GM23338 (cell line): ENCODE data around the gene CWC15. TPM values are rescaled to one million over a fixed set of nuclear protein-coding genes. Genes with fewer than 3 reads are reported as not detected.

Experiments used
- ATAC-seq: fragments of 200-7000 bp; cut with Tn5 transposase; 3 replicates; pipeline ENCODE4 v1.9.1; 2020
- DNase-seq: peaks from one replicate; pipeline ENCODE4 v3.0.0-alpha.2; 2015; ENCODE audit warnings: low spot score
- H2AFZ ChIP-seq: fragments of 200-600 bp; sonication (generic); 2 replicates; pipeline ENCODE4 v1.8.0; 2016; ENCODE audit warnings: antibody characterized with exemption, mild to moderate bottlenecking, moderate library complexity
- H3F3A ChIP-seq: fragments of 200-600 bp; sonication (generic); replicated peaks from 2 replicates; pipeline ENCODE4 v1.8.0; 2017; ENCODE audit warnings: antibody characterized with exemption, mixed run types, low read depth
- H3K27ac ChIP-seq: fragments of 200-600 bp; sonication (generic); 2 replicates; pipeline ENCODE4 v1.6.1; 2016; ENCODE audit warnings: low read depth
- H3K27me3 ChIP-seq: fragments of 200-600 bp; sonication (generic); 2 replicates; pipeline ENCODE4 v1.8.0; 2016; ENCODE audit warnings: mild to moderate bottlenecking, mixed run types, moderate library complexity; ENCODE audit not compliant: insufficient read depth
- H3K36me3 ChIP-seq: fragments of 200-600 bp; sonication (generic); 2 replicates; pipeline ENCODE4 v1.8.0; 2016; ENCODE audit warnings: mild to moderate bottlenecking; ENCODE audit not compliant: insufficient read depth
- H3K4me1 ChIP-seq: fragments of 200-600 bp; sonication (generic); 2 replicates; pipeline ENCODE4 v1.8.0; 2016; ENCODE audit warnings: mild to moderate bottlenecking, moderate library complexity; ENCODE audit not compliant: insufficient read depth
- H3K4me2 ChIP-seq: fragments of 200-600 bp; sonication (generic); 2 replicates; pipeline ENCODE4 v1.7.1; 2017; ENCODE audit warnings: mixed run types
- H3K4me3 ChIP-seq: fragments of 200-600 bp; sonication (generic); 2 replicates; pipeline ENCODE4 v1.6.1; 2016; ENCODE audit warnings: mixed run types
- H3K79me2 ChIP-seq: fragments of 200-600 bp; sonication (generic); replicated peaks from 2 replicates; pipeline ENCODE4 v1.8.0; 2017; ENCODE audit warnings: mild to moderate bottlenecking; ENCODE audit not compliant: insufficient read depth
- H3K9me2 ChIP-seq: fragments of 200-600 bp; sonication (generic); 2 replicates; pipeline ENCODE4 v1.8.0; 2017; ENCODE audit not compliant: insufficient read depth
- H4K20me1 ChIP-seq: fragments of 200-600 bp; sonication (generic); replicated peaks from 2 replicates; pipeline ENCODE4 v1.8.0; 2017; ENCODE audit warnings: mild to moderate bottlenecking; ENCODE audit not compliant: insufficient read depth
- H3K27ac Mint-ChIP-seq: 2 replicates; pipeline ENCODE4 v1.8.0; 2020; ENCODE audit warnings: inconsistent platforms, mild to moderate bottlenecking, moderate library complexity, mixed read lengths
- H3K27me3 Mint-ChIP-seq: 3 replicates; pipeline ENCODE4 v1.8.0; 2022; ENCODE audit warnings: low read depth, mild to moderate bottlenecking, moderate library complexity, mixed read lengths, inconsistent platforms; ENCODE audit not compliant: insufficient read depth, poor library complexity
- H3K36me3 Mint-ChIP-seq: 3 replicates; pipeline ENCODE4 v1.8.0; 2021; ENCODE audit warnings: low read depth, mild to moderate bottlenecking, inconsistent platforms, moderate library complexity, mixed read lengths
- H3K4me1 Mint-ChIP-seq: 3 replicates; pipeline ENCODE4 v1.8.0; 2020; ENCODE audit warnings: mild to moderate bottlenecking, inconsistent platforms, mixed read lengths
- H3K4me3 Mint-ChIP-seq: 3 replicates; pipeline ENCODE4 v1.8.0; 2021; ENCODE audit warnings: moderate library complexity, mild to moderate bottlenecking, inconsistent platforms, mixed read lengths
- H3K9me3 Mint-ChIP-seq: 3 replicates; pipeline ENCODE4 v1.8.0; 2020; ENCODE audit warnings: moderate library complexity, mild to moderate bottlenecking, inconsistent platforms, mixed read lengths
- CREB1 ChIP-seq: fragments of 250-450 bp; sonication (Bioruptor Pico); IDR thresholded peaks from 2 replicates; pipeline ENCODE4 v1.5.0; 2020; ENCODE audit warnings: low read depth, mild to moderate bottlenecking, moderate library complexity
- CTCF ChIP-seq, 2 experiments: fragments of 200-600 bp in 1 of 2; sonication (generic) in 1 of 2; conservative IDR thresholded peaks; 2 replicates each; pipeline versions ENCODE4 v1.5.1 to v1.6.1; 2016 to 2017; ENCODE audit warnings: antibody characterized with exemption in 2 of 2, low read depth in 2 of 2, mild to moderate bottlenecking in 2 of 2, moderate library complexity in 1 of 2
- EZH2 ChIP-seq: fragments of 200-600 bp; sonication (generic); IDR thresholded peaks from one replicate; pipeline ENCODE4 v1.8.0; 2017; ENCODE audit warnings: antibody characterized with exemption, mild to moderate bottlenecking, low read depth; ENCODE audit not compliant: unreplicated experiment
- EZH2phosphoT487 ChIP-seq: fragments of 200-600 bp; sonication (generic); IDR thresholded peaks from one replicate; pipeline ENCODE4 v1.8.1; 2018; ENCODE audit warnings: antibody characterized with exemption; ENCODE audit not compliant: unreplicated experiment
- JUNB ChIP-seq: IDR thresholded peaks from one replicate; pipeline ENCODE4 v1.6.1; 2016; ENCODE audit warnings: antibody characterized with exemption; ENCODE audit not compliant: unreplicated experiment
- NANOG ChIP-seq: IDR thresholded peaks from 2 replicates; pipeline ENCODE4 v1.6.1; 2016; ENCODE audit warnings: antibody characterized with exemption, borderline replicate concordance
- POLR2AphosphoS5 ChIP-seq: IDR thresholded peaks from 2 replicates; pipeline ENCODE4 v1.6.1; 2016; ENCODE audit warnings: antibody characterized with exemption, low read depth
- REST ChIP-seq: IDR thresholded peaks from one replicate; pipeline ENCODE4 v1.6.1; 2018; ENCODE audit warnings: antibody characterized with exemption; ENCODE audit not compliant: unreplicated experiment
- STAT1 ChIP-seq: IDR thresholded peaks from one replicate; pipeline ENCODE4 v1.6.1; 2016; ENCODE audit warnings: antibody characterized with exemption; ENCODE audit not compliant: unreplicated experiment
- ZNF331 ChIP-seq: fragments of 250-450 bp; sonication (Bioruptor Pico); IDR thresholded peaks from 2 replicates; pipeline ENCODE4 v1.5.0; 2020; ENCODE audit warnings: low read depth, mild to moderate bottlenecking, moderate library complexity
- ZNF462 ChIP-seq: fragments of 250-450 bp; sonication (Bioruptor Pico); IDR thresholded peaks from 2 replicates; pipeline ENCODE4 v1.5.0; 2020; ENCODE audit warnings: mild to moderate bottlenecking, moderate library complexity
- polyA plus RNA-seq: library from polyadenylated mRNA; unstranded; fragments of >200 nt; fragmentation: Nextera tagmentation; extraction: Ambion mirVana; gene quantifications from 2 replicates; pipeline ENCODE4 v1.2.1, GENCODE V29; 2016
- total RNA-seq: library from RNA; depleted of rRNA; stranded (reverse); fragments of >200 nt; shearing (Covaris generic); gene quantifications from 2 replicates; pipeline ENCODE4 v1.2.3, GENCODE V29; 2014

Gene CWC15
- total and polyA plus RNA-seq, 2 experiments from 2014 or later = 31.9 to 168 TPM

- TF ChIP-seq ZNF462 (CRISPR knock-in tag) = no peak
Observed at GRCh38 chr11:94941131-94941530, 32.2 kb downstream of the CWC15 start (continued).

- no peak overlapping the region for H3K4me3 Mint-ChIP-seq
- ATAC-seq (no peak), DNase-seq (no peak)
- H3K9me2 ChIP-seq = no peaks in the 10 kb centered on the region
- peaks cover 7% of the 10 kb centered on the region for H3K27me3 Mint-ChIP-seq
- H3K4me3 ChIP-seq = no peak overlapping the region
- no peaks in the 10 kb centered on the region for H4K20me1 ChIP-seq
- no peak overlapping the region for H3K27ac ChIP-seq
- no peaks in the 10 kb centered on the region for H3F3A ChIP-seq
- H3K27me3 ChIP-seq = no peaks in the 10 kb centered on the region
- H3K79me2 ChIP-seq = no peaks in the 10 kb centered on the region
- H3K36me3 Mint-ChIP-seq = no peaks in the 10 kb centered on the region; the same call in 2 of the 3 replicates
- peaks cover 28% of the 10 kb centered on the region for H3K4me1 ChIP-seq
- H3K27ac Mint-ChIP-seq = no peak overlapping the region
- no peaks in the 10 kb centered on the region for H3K36me3 ChIP-seq
- no peak overlapping the region for H3K4me2 ChIP-seq
- H3K4me1 Mint-ChIP-seq = peaks cover 31% of the 10 kb centered on the region
- H3K9me3 Mint-ChIP-seq = no peaks in the 10 kb centered on the region
- no peak overlapping the region; the same call in 1 of the 2 replicates for H2AFZ ChIP-seq
- no peak for TF ChIP-seq REST
- TF ChIP-seq EZH2phosphoT487 = no peak
- no peak for TF ChIP-seq POLR2AphosphoS5
- TF ChIP-seq STAT1 = no peak
- TF ChIP-seq NANOG = no peak
- TF ChIP-seq ZNF331 = no peak
- TF ChIP-seq CREB1 (CRISPR knock-in tag) = no peak
- TF ChIP-seq CTCF (conservative IDR thresholded peaks at IDR 0.05; ENCODE audit: low read depth in 2 of 2) = no peak
- TF ChIP-seq JUNB = no peak
- TF ChIP-seq EZH2 = no peak
Observed at GRCh38 chr11:94939346-94939745, 34.0 kb downstream of the CWC15 start.
